HG03558 (cell line): ENCODE data around the gene CD180.

Source experiments
- ATAC-seq: cut with Tn5 transposase; IDR thresholded peaks from one replicate; pipeline ENCODE4 v1.9.1; 2021; ENCODE audit warnings: moderate number of reproducible peaks; ENCODE audit not compliant: unreplicated experiment; ENCODE audit errors: extremely low read depth

Gene CD180

DNA sequence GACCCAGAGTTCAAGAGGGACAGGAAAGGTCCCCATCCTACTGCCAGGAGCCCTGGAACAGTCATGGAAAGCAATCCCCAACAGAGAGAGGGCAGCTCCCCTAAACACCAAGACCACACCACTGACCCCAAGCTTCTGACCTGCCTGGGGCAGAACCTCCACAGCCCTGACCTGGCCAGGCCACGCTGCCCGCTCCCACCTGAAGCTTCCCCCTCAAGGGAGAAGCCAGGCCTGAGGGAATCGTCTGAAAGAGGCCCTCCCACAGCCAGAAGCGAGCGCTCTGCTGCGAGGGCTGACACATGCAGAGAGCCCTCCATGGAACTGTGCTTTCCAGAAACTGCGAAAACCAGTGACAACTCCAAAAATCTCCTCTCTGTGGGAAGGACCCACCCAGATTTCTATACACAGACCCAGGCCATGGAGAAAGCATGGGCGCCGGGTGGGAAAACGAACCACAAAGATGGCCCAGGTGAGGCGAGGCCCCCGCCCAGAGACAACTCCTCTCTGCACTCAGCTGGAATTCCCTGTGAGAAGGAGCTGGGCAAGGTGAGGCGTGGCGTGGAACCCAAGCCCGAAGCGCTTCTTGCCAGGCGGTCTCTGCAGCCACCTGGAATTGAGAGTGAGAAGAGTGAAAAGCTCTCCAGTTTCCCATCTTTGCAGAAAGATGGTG is 31.6 kb downstream of the CD180 start:
- ATAC-seq = no peak

DNA sequence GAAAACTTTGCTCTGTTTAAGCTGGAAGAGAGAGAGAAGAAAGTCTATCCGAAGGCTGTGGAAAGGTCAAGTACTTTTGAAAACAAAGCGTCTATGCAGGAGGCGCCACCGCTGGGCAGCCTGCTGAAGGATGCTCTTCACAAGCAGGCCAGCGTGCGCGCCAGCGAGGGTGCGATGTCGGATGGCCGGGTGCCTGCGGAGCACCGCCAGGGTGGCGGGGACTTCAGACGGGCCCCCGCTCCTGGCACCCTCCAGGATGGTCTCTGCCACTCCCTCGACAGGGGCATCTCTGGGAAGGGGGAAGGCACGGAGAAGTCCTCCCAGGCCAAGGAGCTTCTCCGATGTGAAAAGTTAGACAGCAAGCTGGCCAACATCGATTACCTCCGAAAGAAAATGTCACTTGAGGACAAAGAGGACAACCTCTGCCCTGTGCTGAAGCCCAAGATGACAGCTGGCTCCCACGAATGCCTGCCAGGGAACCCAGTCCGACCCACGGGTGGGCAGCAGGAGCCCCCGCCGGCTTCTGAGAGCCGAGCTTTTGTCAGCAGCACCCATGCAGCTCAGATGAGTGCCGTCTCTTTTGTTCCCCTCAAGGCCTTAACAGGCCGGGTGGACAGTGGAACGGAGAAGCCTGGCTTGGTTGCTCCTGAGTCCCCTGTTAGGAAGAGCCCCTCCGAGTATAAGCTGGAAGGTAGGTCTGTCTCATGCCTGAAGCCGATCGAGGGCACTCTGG is 32.6 kb downstream of the CD180 start:
- ATAC-seq = no peak

DNA sequence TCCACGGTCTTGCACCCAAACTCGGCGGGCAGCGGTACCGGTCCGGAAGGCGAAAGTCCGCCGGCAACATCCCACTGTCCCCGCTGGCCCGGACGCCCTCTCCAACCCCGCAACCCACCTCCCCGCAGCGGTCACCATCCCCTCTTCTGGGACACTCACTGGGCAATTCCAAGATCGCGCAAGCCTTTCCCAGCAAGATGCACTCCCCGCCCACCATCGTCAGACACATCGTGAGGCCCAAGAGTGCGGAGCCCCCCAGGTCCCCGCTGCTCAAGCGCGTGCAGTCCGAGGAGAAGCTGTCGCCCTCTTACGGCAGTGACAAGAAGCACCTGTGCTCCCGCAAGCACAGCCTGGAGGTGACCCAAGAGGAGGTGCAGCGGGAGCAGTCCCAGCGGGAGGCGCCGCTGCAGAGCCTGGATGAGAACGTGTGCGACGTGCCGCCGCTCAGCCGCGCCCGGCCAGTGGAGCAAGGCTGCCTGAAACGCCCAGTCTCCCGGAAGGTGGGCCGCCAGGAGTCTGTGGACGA is 33.3 kb downstream of the CD180 start:
- no peak for ATAC-seq

DNA sequence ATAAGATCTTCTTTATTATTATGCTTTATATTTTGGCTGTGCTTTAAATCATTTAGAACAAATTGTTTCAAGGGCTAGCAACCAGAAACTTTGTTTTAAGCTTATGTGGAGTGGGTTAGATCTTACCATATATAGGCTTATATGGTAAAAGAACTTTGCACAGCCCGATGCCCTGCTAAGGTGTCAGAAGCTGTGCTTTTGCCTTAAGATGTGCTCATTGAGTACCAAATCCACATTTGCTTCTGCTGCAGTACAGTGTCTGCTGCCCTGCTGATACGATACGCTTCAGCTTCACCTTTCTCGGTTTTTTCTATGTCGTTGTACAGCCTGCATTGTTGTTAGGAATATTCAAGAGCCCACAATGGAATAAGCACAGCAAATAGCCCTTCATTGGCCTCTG is 34.8 kb downstream of the CD180 start:
- no peak for ATAC-seq

DNA sequence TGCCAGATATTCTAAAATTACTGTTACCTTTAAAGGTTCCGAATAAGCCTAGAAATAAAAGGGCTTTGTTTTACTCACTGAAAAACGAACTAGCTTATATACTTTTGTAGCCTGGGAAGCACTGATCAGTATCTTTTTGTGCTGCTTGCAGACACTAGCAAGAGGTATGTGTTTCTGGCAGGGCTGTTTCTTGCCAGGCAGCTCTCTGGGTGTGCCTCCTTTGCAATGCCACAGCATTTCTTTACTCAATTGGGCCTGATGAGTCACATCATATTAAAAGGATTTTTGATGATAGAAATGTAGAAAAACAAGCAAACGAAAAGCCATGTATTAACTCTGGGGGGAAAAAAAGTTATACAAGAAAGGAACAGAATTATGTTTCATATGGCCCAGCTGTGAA is 35.6 kb downstream of the CD180 start:
- ATAC-seq = no peak

DNA sequence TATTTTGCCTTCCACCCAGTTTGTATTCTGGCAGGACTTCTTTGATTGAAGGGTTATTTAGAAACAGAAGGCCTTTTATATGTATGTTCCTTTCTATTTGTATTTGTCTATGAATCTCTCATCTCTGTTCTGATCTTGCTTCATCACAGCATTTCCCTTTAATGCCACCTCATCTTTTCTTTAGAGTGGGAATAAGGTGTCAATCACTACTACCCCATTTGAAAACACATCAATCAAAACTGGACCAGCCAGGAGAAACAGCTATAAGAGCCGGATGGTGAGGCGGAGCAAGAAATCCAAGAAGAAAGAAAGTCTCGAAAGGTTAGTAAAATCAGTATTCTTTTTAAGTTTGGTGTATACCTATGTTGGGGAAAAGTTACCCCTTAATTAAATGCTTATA is 36.3 kb downstream of the CD180 start:
- no peak for ATAC-seq

DNA sequence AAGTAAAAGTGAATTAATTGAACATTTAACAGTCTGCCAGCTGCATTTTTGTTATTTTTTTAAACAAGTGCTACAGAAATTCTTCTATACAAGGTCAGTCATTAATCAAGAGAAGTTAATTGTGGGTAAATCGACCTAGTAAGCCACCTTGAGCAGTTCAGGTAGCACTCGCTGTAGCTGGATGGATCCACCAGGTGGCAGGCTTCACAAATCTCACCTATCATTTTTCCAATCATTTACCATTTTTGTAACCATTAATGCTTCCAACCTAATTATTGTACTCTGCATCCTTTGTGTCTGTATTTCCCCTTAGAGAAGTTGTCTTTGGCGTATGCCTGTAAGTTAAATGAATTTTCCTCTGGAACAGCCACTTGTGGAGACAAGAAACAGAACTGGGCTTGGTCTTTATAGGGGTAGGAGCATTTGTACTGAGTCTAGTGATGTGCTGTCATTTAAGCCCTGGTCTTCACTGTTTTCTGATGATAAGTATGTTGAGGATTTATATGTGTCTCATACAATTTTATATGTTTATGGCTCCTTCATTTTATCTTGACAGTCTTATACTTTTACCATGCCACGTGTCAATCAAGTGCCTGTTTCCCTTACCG is 39.5 kb downstream of the CD180 start:
- ATAC-seq = no peak

DNA sequence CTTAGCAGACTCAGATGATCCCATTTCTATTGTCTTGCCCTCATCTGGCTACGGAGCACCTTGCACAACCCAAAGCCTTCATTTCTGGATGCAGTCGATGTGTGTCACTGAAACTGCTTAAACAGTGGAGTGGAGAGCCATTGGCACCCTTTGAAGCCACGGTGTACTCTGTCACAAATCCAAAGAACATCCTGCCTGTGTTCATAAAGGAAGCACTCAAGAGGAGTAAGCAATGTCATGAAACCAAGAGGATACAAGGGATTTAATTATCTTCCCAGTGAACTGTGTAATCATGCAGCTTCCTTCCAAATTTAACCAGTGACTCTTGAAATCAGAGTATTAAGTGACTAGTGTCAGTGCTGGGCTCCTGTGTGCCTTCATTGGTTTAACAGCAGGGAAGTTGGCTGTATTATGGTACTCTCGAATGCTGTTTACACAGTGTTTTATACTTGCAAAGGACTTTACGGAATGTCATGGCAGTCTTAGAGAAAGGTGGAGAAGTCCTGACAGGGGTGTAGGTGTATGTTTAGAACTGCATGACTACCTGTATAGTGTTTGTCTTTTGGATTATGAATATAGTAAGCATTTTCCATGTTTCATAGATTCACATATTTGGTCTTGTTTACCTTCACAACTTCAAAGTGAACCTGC is 41.9 kb downstream of the CD180 start:
- ATAC-seq = no peak

DNA sequence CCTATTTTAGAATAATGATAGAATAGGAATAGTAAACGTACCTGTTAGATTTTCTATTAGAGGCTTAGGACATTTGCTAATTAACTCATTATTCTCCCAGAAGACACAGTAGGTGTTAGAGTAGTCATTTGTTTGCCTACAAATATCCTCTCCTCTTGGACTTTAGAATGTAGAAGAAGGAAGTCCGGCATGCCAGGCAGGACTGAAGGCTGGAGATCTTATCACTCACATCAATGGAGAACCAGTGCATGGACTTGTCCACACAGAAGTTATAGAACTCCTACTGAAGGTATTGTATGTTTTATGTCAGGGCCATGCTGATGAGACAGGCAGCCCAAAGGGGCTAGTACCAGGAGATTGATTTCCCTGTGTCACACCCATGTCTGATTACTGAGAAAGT is 43.3 kb downstream of the CD180 start:
- no peak for ATAC-seq

DNA sequence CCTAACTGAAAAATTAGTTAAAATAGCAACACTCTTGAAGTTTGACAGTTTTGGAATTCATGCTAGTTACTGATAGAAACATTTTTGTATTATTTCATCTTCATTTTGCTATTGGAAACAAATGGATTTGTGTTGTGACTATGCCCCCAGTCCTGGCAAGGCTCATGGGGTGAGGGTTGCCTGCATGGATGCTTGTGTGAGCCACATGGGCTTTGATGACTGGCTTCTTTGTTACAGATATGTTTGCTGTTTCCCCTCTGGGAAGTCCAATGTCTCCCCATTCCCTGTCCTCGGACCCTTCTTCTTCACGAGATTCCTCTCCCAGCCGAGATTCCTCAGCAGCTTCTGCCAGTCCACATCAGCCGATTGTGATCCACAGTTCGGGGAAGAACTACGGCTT is 44.2 kb downstream of the CD180 start:
- no peak for ATAC-seq

DNA sequence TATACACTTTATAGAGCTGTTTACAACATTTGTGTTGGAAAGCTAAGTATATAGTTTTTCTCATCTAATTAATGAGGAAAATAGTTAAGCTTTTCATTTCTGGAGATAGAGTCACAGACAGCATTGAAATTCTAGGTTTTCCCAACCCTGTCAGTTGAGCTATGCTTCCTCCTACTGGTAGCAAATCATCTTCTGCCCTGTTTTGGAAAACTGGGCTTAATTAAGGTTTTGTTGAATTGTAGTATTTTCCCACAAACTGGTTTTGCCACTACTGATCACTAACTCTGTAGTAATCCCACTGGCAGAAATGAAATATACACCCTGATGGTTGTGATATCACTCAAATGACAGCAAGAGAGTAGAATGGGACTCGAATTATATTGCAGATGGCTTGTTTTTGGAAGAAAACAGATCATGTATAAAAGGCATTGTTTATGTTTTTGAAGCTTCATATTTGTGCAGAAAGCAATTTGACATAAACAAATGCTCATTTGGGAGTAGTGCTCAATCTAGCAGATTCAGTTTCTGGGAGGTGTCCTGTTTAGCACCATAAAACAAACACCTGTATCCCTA is 46.6 kb downstream of the CD180 start:
- no peak for ATAC-seq

DNA sequence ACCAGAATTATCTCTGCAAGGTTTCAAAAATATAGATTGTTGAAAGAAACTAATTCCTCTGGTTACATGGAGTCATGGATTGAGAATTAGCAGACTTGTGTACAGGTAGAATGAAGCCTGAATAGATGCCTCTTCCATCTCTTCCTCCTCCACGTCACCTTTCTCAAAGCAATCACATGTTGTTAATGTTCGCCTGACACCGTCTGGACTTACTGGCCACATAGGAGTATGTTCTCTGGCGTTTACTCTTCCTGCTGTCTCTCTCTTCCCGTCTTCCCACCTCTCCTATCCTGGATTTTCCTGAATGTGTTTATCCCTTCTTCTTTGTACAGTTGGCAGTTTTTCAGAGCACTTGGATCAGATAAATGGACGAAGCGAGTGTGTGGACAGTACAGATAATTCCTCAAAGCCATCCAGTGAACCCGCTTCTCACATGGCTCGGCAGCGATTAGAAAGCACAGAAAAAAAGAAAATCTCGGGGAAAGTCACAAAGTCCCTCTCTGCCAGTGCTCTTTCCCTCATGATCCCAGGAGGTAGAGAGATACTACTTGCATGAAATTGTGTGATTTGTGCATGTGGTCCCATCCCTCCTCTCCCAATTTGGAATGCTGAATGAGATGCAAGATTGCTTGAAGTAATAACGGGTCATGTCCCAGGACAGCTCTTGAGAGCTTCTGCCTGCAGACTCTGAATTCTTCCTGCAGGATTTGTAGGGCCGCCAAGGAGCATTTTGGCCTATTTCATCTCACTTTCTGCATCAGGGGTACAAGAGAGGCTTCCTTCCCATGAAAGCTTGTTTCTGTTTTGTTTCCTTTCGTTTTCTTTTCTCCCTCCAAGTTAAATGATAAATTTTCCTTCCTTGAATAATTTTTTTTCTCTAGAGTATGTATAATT is 47.3 kb downstream of the CD180 start:
- ATAC-seq = no peak

DNA sequence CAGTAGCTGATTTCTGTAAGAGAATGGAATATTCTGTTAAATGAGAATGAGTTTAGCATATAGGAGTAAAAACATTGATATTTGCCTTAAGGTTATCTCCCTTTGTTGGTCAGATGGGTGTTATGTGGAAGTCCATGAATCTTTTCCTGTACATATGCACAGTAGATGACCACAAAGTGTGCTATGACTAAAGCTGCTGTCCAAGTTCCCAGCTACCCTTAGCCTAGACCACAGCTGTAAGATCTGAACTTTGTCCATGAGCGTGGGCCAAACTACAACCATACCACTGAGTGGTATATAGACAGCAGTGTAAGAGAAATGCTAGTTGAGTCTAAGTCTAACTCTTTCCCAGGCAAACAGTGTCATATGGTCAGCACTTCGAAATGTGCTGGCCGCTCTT is 48.8 kb downstream of the CD180 start:
- no peak for ATAC-seq

DNA sequence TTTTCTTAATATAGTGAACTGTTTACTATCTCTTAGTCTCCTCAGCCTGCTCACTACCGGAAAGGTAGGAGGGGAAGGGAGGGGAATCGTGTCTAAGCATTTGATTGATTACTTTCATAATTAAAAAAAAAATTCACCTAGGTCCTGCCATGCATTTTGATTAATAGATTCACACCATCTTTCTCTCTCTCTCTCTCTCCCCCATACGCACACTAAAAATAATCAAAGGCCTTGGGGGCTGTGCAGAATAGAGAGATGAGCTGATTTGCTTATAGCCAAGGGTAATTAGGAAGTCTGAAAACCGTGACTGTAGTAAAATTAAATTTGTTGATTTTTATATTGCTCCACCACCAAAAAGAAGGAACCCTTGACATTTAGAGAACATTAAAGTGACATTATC is 49.6 kb downstream of the CD180 start:
- no peak for ATAC-seq

DNA sequence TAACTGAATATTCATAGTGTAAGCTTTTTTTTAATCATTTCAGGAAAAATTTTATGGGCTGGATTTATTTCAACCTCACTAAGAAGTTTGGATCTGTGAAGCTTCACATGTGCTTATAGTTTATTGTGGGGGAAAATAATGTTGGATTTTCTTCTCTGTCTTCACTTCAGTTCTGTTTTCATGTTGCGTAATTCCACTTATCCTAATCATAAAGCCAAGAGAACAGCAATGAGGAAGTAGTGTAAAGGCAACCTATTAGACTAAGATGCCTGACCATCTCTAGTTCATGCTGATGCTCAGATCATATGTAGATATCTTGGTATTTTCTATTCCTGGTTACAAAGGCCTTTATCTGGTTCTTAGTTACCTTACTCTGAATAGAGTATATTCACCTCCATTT is 50.0 kb downstream of the CD180 start:
- ATAC-seq = no peak

DNA sequence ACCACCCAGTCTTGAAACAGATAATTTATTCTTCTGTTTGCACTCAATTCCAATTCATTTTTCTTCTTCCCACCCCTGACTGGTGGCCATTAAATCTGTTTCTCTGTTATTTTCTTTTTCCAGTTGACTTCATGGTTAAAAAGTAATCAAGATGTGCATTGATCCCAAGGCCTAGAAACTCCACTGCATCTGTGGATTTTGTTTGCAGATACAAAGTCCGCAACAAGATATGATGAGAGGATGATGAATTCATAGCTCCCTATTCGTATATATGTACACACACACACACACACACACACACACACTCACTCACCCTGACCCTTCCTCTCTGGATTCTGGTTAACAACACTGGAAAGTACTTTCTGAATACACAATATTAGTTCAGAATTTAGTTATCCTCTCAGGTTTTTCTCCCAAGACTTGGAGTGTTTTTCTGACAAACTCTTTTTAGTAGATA is 52.4 kb downstream of the CD180 start:
- ATAC-seq = no peak

DNA sequence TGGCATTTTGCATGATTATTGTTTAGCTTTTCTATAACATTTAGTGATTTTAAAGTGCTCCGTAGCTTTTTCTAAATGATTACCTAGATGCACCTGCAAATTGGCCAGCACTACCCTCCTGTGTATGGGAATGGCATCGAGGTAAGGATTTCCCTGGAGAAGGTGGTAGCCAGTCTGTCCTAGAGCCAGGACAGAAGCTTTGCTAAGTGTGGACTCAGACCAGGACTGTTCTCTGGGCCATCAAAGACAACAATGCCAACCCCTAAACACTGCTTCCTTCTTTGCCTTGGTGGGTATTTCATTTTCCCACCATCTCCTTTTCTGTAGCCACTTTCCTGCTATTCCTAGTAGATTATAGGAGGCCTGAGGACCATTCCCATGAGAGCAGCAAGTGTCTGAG is 53.0 kb downstream of the CD180 start:
- no peak for ATAC-seq

DNA sequence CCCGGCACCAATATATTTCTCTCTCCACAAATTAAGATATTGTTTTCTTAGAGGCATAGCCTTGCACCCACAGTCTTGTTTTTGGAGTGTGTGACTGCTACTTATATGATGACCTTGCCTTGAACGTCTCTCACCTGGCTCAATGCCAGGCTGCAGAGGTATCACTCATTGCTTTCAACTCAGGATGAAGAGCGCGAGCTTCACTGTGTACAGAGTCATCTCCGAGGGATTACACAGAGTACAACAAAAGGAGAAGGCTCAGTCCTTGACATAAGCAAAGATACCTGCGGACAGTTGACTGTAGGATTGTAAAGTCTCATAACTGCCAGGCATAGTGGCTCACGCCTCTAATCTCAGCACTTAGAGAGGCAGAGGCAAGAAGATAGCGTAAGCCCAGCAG is 53.8 kb downstream of the CD180 start:
- no peak for ATAC-seq

DNA sequence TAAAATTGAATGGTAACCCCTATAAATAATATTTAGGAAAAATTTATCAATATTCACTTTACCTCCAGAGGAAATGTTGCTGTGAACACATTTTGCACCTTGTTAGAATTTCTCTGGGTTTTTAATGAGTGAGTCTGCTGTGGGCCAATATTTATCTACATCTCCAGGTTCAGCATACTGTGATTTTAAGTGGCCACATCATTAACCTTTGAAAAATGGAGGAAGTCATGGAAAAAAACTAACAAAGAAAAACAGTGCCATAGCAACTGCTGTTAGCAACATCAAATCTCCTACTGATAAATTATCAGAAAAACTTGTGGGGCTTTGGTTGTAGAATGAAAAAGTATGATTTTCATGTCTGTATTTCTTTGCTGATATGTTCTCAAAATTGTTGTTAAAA is 55.0 kb downstream of the CD180 start:
- ATAC-seq = no peak

DNA sequence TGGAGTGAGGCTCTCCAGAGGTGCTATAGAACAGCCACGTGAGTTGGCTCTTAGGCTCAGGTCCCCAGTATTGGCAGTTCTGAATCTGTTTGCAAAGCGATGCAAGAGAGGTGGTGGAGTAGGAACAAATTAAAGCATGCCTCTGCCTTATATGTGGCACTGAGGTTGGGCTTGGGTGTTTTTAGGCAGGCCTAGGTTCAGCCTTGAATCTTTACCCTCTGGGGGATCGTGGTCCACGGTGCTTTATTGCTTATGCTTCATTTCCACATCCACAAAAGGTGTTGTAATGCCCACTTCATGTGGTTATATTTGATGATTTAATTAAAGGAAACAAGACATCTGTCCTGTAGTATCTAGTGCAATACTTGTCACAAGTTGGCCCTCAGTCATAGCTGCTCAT is 56.2 kb downstream of the CD180 start:
- no peak for ATAC-seq
